HG03175 (cell line): ENCODE measurements around the gene RXFP4.
"Not testable (repeated sequence)": the region's sequence is repeated elsewhere in the genome, so short reads cannot be mapped to it uniquely, and the experiment has no call there.

Experiments used
- ATAC-seq: cut with Tn5 transposase; IDR thresholded peaks from one replicate; pipeline ENCODE4 v1.9.1; 2021; ENCODE audit warnings: mild to moderate bottlenecking, moderate library complexity; ENCODE audit not compliant: unreplicated experiment

Gene RXFP4

DNA sequence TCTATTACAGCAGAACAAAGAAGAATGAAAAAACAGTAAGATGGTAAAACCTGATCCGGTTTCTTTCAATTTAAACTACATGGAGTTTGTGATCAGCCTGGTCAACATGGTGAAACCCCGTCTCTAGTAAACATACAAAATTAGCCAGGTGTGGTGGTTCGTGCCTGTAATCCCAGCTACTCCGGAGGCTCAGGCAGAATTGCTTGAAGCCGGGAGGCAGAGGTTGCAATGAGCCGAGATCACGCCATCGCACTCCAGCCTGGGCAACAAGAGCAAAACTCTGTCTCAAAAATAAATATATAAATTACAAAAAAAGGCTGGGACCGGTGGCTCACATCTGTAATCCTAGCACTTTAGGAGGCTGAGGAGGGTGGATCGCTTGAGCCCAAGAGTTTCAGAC, 10.7 kb upstream of the RXFP4 start:
- not testable (repeated sequence) for ATAC-seq

GRCh38 chr1:155931332-155932038, 10.0 kb upstream of the RXFP4 start:
- ATAC-seq = no peak

DNA sequence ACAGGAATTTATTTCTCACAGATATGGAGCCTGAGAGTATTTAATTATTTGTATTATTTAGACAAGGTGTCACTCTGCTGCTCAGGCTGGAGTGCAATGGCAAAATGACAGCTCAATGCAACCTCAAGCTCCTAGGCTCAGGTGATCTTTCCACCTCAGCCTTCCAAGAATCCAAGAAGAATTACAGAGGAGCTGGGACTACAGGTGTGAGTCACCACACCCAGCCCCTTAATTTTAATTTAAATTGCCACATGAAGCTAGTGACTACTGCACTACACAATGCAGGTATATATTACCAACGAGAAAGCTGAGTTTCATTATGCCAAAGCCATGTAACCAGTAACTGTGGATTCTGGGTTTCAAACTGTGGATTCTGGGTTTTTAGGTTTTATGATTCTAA, 9.4 kb upstream of the RXFP4 start:
- no peak for ATAC-seq

DNA sequence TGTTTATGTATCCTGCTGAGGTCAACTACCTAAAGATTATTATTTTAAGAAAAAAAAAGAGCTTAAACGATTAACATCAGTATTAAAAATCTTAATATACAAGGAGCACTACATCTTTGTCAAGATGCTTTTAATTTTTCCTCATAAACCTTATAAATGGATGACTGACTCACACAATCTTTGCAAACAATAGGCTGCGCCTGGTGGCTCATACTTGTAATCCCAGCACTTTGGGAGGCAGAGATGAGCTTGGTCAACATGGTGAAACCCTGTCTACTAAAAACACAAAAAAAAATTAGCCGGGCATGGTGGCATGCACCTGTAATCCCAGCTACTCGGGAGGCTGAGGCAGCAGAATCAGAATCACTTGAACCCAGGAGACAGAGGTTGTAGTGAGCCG, 9.0 kb upstream of the RXFP4 start:
- no peak for ATAC-seq

- ATAC-seq = no peak
Observed at GRCh38 chr1:155933591-155934096, 7.8 kb upstream of the RXFP4 start.

GRCh38 chr1:155934097-155934935, 7.1 kb upstream of the RXFP4 start, which contains the start of gene KHDC4:
KHDC4 (minus strand) TSS chr1:155934413; CDS start chr1:155934373, 40 bp downstream.
- peak; percentile 98 for ATAC-seq

DNA sequence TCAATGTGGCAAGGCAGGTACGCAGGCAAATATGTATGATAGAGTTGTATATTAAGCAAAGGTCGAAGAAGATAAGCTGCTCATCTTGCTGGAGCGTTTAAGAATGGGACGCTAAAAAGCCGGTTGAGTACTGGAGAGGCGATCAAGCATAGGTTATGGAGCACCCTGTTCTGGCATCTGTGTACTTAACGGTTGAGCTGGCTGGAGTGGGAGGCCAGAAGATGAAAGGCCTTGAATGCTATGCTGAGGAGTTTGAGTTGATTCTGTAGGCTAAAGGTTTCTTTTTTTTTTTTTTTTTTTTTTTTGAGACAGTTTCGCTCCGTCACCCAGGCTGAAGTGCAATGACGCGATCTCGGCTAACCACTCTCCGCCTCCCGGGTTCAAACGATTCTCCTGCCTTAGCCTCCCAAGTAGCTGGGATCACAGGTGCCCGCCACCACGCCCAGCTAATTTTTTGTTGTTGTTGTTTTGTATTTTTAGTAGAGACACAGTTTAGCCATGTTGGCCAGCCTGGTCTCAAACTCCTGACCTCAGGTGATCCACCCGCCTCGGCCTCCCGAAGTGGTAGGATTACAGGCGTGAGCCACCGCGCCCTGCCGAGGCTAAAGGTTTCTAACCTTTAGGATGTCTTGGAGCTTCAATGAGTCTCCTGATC, 6.4 kb upstream of the RXFP4 start:
- ATAC-seq = no peak

- ATAC-seq = no peak
Observed at GRCh38 chr1:155938220-155938627, 3.2 kb upstream of the RXFP4 start.

- ATAC-seq = no peak
Observed at GRCh38 chr1:155940482-155940992, 901 bp upstream of the RXFP4 start.

DNA sequence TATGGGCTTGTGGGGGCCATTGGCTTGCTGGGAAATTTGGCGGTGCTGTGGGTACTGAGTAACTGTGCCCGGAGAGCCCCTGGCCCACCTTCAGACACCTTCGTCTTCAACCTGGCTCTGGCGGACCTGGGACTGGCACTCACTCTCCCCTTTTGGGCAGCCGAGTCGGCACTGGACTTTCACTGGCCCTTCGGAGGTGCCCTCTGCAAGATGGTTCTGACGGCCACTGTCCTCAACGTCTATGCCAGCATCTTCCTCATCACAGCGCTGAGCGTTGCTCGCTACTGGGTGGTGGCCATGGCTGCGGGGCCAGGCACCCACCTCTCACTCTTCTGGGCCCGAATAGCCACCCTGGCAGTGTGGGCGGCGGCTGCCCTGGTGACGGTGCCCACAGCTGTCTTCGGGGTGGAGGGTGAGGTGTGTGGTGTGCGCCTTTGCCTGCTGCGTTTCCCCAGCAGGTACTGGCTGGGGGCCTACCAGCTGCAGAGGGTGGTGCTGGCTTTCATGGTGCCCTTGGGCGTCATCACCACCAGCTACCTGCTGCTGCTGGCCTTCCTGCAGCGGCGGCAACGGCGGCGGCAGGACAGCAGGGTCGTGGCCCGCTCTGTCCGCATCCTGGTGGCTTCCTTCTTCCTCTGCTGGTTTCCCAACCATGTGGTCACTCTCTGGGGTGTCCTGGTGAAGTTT, 550 bp downstream of the RXFP4 start:
- ATAC-seq = no peak

- ATAC-seq = no peak
Observed at GRCh38 chr1:155942578-155943141, 1.2 kb downstream of the RXFP4 start.

DNA sequence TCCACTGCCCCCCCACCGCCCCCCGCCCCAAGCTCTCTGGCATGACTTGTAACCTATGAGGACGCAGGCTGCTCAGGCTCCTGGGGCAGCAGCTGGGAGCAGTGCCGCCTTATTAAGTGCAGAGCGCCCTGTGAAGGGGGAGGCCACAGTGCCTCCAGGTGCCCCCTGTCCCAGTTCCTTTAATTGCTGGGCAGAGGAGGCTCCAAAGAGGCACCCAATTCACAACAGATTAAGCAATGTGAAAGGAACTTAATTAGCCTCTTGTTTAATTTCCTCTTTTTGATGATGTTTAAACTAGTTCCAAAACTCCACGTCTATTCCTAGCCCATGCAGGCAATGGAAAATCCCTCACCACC, 3.0 kb downstream of the RXFP4 start:
- no peak for ATAC-seq

DNA sequence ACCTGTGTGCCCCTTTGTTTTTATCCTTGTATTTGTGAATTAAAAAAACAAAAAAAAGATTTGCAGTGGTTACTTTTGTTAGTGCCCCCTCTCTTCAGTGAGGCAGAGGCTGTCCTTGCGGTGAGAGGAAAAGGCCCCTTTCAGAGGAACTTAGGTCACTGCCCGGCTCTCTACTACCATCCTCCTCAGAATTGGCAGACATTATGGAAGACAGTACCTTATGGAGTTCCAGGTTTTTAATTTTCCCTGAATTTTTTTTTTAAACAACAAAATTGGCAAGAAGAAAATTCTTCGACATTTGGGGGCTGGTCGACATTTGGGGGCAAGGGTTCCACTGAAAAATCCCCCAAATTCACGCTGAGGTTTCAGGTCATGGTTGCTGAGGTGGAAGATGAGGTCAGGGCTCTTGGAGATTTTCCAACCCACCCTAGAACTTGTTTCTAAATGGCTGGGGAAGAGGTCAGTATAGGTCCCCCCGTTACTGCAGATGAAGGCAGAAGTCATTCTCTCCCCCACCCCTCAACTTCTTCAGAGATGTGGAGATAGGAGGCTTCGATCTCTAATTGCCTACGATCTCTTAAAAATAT, 5.3 kb downstream of the RXFP4 start:
- no peak for ATAC-seq

GRCh38 chr1:155947292-155947691, 5.9 kb downstream of the RXFP4 start:
- no peak for ATAC-seq

GRCh38 chr1:155947741-155948140, 6.3 kb downstream of the RXFP4 start:
- ATAC-seq = no peak

GRCh38 chr1:155950829-155951228, 9.4 kb downstream of the RXFP4 start:
- no peak for ATAC-seq

GRCh38 chr1:155951753-155952504, 10.5 kb downstream of the RXFP4 start:
- ATAC-seq = no peak

GRCh38 chr1:155952505-155952890, 11.1 kb downstream of the RXFP4 start:
- no peak for ATAC-seq

GRCh38 chr1:155954645-155955044, 13.2 kb downstream of the RXFP4 start:
- no peak for ATAC-seq
